Esophagus squamous epithelium (tissue), 4 donors: ENCODE results near the gene C4orf54.

Experiments used
- CTCF ChIP-seq, 6 experiments: fragments of 450-650 bp in 4 of 6; fragments of 200-600 bp in 2 of 6; sonication (generic) in 2 of 6; IDR thresholded peaks; one replicate each; pipeline ENCODE4 v1.5.1; 2016 to 2019; ENCODE audit warnings: antibody characterized with exemption in 6 of 6, mild to moderate bottlenecking in 4 of 6, moderate library complexity in 4 of 6
- POLR2A ChIP-seq, 4 donors: fragments of 450-650 bp; IDR thresholded peaks; one replicate each; pipeline ENCODE4 v1.6.1; 2017; ENCODE audit warnings: antibody characterized with exemption in 4 of 4, mild to moderate bottlenecking in 4 of 4, moderate library complexity in 3 of 4

DNA sequence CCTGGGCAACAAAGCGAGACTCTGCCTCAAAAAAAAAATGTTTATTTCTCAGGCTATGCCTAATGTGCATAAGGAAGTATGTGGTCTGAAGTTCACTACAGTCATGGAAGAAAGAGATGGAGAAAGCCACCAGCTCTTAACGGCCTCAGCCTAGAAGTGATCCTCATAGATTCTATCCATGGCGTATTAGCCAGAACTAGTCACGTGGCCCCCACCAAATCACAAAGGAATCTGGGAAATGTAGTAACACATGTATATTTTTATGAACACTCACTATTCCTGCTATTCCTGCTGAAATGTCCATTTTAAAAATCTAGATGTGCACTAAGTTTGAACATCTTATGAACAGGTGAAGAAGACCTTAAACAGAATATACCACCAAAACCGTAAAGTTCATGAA is 49.2 kb downstream of the C4orf54 start:
- TF ChIP-seq CTCF (IDR thresholded peaks at IDR 0.05) (no peak), POLR2A (IDR thresholded peaks at IDR 0.05) (no peak)
